Measurements from ENCODE around the gene FBXO36.

The FBXO36 gene

DNA sequence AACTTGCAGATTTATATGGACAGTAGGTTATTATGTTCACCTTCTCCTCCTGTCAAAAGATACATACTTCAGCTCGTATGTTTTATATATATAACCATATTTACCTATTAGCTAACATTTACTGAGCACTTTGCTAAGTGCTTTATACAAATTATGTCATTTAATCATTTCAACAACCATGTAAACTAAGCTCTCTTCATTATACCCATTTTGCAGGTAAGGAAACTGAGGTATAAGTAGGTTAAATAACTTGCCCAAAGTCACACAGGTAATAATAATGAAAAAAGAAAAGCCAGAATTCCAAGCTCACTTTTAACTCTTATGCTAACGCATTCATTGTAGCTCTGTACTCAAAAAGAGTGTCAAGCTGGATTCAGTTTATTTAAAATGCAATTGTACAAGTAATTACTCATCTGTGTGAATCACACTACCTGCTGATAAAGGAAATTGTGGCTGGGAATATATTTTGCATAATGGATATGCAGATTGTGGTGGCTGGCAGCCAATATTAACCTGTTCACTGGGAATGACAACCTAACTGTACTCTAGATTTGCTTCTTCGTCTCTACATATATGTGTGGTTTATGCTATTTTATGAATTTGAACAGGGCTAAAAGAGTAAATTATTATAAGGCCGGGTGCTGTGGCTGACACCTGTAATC lies 125.8 kb downstream of the FBXO36 start:
- no peak for DNase-seq (ENCODE audit: low read depth in 3 of 3)

DNA sequence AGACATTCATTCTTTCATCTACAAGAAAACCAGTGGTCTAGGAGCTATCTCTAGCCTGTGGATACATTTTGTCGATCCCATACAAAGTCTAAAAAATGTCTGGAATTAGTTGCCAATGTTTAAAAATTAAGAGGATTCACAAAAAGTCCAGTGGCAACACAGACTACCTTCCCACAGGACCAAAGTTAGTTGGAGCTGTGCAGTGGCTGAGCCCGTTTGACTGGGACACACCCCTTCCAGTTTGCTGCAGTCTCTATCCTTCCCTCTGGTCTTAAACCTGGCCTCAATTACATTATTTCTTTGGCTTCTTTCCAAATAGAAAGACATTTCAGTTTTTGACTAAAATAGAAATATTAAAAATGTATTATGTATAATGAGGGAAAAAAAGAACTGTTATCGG lies 127.8 kb downstream of the FBXO36 start:
- DNase-seq (ENCODE audit: low read depth in 3 of 3) = no peak

DNA sequence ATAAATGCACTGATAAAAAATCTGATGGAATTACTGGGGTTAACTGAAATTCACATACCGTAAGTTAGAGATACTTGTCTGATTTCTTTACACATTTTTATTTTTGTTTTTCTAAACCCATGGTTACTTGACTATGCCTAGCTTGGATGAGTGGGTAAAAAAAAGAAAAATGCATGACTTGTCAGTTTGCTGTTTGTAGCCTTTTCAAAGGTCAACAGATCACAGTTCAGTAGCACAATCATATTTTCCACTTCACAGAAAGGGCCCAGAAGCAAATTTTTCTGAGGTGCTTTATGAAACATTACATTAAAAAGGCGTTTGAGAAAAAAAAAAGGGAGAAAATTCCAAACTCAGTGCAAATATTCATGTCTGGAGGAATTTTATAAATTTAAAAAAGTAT lies 130.0 kb downstream of the FBXO36 start:
- no peak for DNase-seq (ENCODE audit: low read depth in 3 of 3)

GRCh38 chr2:230053753-230054478 lies 131.6 kb downstream of the FBXO36 start:
- DNase-seq (ENCODE audit: low read depth in 3 of 3) = no peak

- DNase-seq (ENCODE audit: low read depth in 3 of 3) = no peak
Observed at GRCh38 chr2:230060672-230061293, 138.5 kb downstream of the FBXO36 start.

All from stimulated activated CD4-positive, alpha-beta T cell treated with anti-CD3 and anti-CD28 coated beads, TNF-alpha, amount 100 ng/mL, for 4 hours (primary cell).